Heart left ventricle (tissue), 13 donors: Measurements from ENCODE around the gene DRD4.

Source experiments
- CTCF ChIP-seq, 12 donors: fragments of 200-600 bp; sonication (generic) in 4 of 12; IDR thresholded peaks; one replicate each; pipeline versions ENCODE4 v1.5.0 to v1.8.0; 2018 to 2022; ENCODE audit warnings: antibody characterized with exemption in 12 of 12, mild to moderate bottlenecking in 5 of 12
- POLR2A ChIP-seq, 2 donors: fragments of 450-650 bp; IDR thresholded peaks; one replicate each; pipeline ENCODE4 v1.6.1; 2017; ENCODE audit warnings: antibody characterized with exemption in 2 of 2, mild to moderate bottlenecking in 2 of 2, moderate library complexity in 2 of 2
- donor health status: ischemic (EF 13 %, LVEDD 7.1; RV severe dilation, severe dysfunction).
- donor health status: DM: no; HTN: yes; CAD: no.
- donor health status: DM: no; HTN: no; CAD: no.
- donor health status: ischemic (EF 25% LVEDD 6.9; RV normal size, moderate dysfunction).
- donor health status: ischemic (EF 25% LVEDD 5.7; RV mildly dilated, moderate dysfunction).
- donor health status: ischemic (EF 35%, LVEDD 5.7; RV mildly dilated, moderate dysfunction).
- donor health status: nonischemic (EF 11% LVEDD 7.7; RV severe dilation, severe dysfunction).
- donor health status: DM: yes; HTN: yes; CAD: no.
- donor health status: PGD.
- donor health status: ischemic (EF 29% LVEDD 5.4; RV normal size, mild dysfunction).
- donor health status: nonischemic (EF 23%, LVEDD 6.1; RV moderate dilation, normal function).

- TF ChIP-seq CTCF (IDR thresholded peaks at IDR 0.05) = no peak
- no peak for TF ChIP-seq POLR2A (IDR thresholded peaks at IDR 0.05)
These were observed 12.9 kb upstream of the DRD4 start for GRCh38 chr11:623999-624704.
